Activated CD8-positive, alpha-beta memory T cell treated with anti-CD3 and anti-CD28 coated beads for 36 hours (primary cell): Measurements from ENCODE around the gene PSMD7. TPM values are rescaled to one million over a fixed set of nuclear protein-coding genes. Genes with fewer than 3 reads are reported as not detected.
"Not testable (repeated sequence)": the region's sequence is repeated elsewhere in the genome, so short reads cannot be mapped to it uniquely, and the experiment has no call there.

Experiments
- CTCF ChIA-PET: fragments of 350-600 bp; sonication (Branson Sonifier 250); formaldehyde crosslinking; loops from one replicate; lab custom pipeline; 2021; ENCODE audit warnings: antibody characterized with exemption; lab: Charles Lee
- POLR2A ChIA-PET: fragments of 350-600 bp; sonication (Branson Sonifier 250); formaldehyde crosslinking; loops from one replicate; lab custom pipeline; 2021; ENCODE audit warnings: antibody characterized with exemption; lab: Charles Lee
- total RNA-seq, 2 experiments: library from RNA; stranded (reverse); gene quantifications; one replicate each; pipeline ENCODE4 v1.2.3, GENCODE V29; 2021

The PSMD7 gene
- total RNA-seq, 2 experiments from 2014 or later, result 140 to 141 TPM

DNA sequence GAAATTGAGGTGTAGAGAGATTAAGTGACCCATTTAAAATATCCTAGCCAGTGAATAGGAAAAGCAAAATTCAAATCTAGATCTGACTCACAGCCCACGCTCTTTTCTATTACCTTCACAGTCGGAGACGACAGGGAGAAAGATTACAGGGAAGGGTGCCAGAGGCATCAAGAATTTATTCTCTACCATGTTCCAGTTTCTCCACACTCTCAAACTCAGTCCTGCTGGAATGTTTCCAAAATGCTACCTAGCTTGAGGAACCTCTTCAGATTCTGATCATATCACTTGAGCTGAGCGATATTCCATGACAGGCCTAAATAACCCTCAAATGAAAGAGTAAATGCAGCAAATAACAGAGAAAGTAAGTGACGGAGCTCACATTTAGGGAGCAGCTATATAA lies 5.4 kb upstream of the PSMD7 start:
- CTCF ChIA-PET, result no interaction called here
- POLR2A ChIA-PET, result no interaction called here

DNA sequence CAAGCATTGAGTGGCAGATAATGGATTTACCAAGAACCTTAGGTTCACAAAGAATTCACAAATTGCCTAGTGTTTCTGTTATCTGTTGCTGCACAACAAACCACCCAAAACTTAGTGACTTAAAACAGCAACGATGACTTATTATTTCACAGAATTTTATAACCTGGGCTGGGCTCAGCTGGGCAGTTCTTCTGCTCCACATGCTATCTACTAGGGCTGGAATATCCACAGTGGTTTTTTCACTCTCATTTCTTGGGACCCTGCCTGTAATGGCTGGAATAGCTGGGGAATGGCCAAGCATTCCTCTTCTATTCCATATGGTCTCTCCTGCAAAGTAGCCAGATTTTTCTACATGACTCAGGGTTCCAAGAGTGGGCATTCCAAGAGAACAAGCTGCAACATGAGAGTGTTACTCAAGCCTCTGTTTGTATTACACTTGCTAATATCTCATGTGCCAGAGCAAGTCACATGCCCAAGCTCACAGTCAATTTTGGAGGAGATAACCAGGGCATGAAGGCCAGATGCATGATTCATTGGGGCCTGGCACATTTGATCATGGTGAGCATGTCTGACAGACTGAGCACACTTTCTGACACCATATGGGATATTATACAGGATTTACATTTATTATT lies 4.9 kb upstream of the PSMD7 start:
- POLR2A ChIA-PET, result no interaction called here
- CTCF ChIA-PET, result interaction anchor here (1.1 kb wide), 1 partner anchor 10 kb away, joined by 3 read pairs; no protein-coding TSS in a partner anchor

DNA sequence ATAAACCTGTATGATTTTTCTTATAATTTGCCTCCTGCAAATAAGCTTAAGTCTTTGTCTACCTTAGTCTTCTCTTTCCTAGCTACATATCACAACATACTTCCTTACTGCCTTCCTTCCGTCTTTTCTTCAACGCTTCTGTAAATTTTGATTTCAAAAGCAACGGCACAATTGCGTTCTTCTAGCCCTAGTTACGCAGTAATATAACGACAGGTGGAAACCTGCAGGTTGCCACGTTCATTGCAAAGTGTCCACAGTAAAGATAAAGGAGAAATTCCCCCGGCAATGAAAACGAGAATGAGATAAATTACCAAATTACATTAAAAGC lies 546 bp upstream of the PSMD7 start:
- POLR2A ChIA-PET, result interaction anchor here (1.0 kb wide), 1 partner anchor 71 kb away, joined by 3 read pairs; no protein-coding TSS in a partner anchor
- CTCF ChIA-PET, result no interaction called here

DNA sequence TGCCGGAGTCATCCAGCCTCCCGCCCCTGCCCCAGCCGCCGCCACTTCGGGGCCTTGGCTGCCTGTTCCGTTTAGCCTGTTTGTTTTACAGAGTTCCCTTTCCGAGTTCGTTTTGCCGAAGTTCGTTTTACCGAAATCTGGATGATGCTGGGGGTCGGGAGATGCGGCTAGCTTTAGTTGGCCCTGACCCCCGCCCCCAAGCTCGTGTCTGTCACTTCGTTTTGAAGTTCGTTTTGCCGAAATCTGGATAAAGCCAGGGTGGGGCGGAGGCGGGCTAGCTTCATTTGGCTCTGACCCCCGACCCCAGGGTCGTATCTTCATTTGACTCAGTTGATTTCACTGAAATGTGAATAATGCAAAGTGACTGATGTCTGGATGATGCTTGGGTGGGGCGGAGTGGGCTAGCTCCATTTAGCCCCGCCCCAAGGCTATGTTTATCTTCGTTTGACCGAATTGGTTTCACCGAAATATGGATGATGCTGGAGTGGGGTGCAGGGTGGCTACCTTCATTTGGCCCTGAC lies 591 bp downstream of the PSMD7 start:
- POLR2A ChIA-PET, result interaction anchor here (0.6 to 1.5 kb wide), 5 partner anchors 9 to 370 kb away, joined by 3 to 9 read pairs (median 4); partner anchors contain the start of genes GLG1 and RFWD3
- CTCF ChIA-PET, result interaction anchor here (0.5 to 1.1 kb wide), 2 partner anchors 12 to 288 kb away, joined by 3 to 4 read pairs; no protein-coding TSS in a partner anchor

DNA sequence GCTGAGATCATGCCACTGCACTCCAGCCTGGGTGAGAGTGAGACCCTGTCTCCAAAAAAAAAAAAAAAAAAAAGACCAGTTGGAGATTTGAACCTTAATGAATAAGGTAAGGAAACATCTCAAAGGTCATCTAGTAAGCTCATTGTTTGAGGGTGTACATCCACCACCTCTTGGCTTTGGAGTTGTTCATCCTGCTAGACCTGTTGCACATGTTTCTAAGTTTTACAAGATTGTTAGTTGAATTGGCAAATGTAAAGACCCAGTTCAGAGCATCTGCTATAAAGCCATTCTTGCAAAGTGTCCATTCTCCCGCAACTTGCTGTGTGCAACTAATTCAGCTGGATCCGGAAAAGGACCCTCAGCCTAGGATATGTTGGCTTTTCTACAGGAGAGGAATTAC lies 1.5 kb downstream of the PSMD7 start:
- ChIA-PET CTCF (interaction anchor here (1.2 kb wide), 1 partner anchor 13 kb away, joined by 4 read pairs; no protein-coding TSS in a partner anchor), POLR2A (interaction anchor here (0.6 to 0.7 kb wide), 2 partner anchors 8 to 119 kb away, joined by 4 to 6 read pairs; no protein-coding TSS in a partner anchor)

DNA sequence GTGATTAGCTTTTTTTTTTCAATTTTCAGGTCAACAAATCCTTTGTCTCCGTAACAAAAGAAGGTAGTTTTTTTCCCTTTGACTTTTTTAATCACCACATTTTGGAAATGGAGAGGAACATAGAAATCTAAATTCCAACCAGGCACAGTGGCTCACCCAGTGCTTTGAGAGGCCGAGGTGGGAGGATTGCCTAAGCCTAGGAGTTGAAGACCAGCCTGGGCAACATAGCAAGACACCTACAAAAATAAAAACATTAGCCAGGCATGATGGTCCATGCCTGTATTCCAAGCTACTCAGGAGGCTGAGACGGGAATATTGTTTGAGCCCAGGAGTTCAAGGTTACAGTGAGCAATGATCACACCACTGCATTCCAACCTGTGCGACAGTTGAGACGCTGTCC lies 5.7 kb downstream of the PSMD7 start:
- POLR2A ChIA-PET, result no interaction called here

DNA sequence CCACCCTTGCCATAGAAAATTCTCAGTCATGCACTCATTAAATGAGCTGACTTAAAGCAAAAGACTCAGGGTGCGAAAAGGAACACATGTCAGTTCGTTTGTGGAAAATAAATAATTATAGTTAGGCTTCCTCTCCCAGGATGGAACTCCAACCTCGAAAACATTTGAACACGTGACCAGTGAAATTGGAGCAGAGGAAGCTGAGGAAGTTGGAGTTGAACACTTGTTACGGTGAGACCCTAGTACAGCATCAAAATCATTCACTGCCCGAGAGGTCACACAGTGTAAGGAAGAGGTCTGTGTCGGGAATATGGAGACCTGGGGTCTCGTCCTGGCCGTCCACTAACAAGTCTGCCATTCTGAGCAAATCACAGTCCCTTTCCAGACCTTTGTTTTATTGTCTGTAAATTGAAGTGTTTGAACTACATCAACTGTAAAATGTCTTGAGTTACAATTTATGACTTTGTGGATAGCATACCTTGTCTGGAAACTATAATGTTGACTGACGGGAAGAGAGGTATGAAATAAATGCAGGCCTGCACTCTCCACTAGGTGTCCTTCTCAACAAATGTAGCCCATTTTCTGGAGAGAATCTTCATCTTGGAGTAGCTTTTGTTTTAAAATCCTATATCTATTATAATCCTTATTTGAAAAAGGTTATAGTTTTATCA lies 7.7 kb downstream of the PSMD7 start:
- POLR2A ChIA-PET, result no interaction called here

More for the DNA sequence above, 5.7 kb downstream of the PSMD7 start:
- CTCF ChIA-PET, result no interaction called here

DNA sequence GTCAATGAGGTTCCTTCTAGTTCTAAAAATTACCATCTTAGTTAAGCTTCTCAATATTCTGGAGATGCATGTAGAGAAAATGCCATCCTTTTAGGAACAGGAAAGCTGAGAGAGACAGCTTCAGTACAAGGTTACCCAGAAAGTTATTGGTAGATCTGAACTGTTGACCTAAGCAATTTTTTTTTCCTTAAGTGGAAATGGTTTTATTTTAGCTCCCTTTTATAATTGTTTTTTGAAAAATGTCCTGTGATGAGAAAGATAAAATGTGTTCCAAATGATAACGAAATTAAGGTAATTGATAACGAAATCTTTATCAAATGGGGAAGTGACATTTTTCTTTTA lies 8.2 kb downstream of the PSMD7 start:
- POLR2A ChIA-PET, result no interaction called here
- CTCF ChIA-PET, result no interaction called here

More for the DNA sequence above, 7.7 kb downstream of the PSMD7 start:
- CTCF ChIA-PET, result no interaction called here

DNA sequence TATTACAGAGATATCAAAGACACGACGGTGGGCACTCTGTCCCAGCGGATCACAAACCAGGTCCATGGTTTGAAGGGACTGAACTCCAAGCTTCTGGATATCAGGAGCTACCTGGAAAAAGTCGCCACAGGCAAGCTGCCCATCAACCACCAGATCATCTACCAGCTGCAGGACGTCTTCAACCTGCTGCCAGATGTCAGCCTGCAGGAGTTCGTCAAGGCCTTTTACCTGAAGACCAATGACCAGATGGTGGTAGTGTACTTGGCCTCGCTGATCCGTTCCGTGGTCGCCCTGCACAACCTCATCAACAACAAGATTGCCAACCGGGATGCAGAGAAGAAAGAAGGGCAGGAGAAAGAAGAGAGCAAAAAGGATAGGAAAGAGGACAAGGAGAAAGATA lies 8.7 kb downstream of the PSMD7 start:
- ChIA-PET CTCF (no interaction called here), POLR2A (interaction anchor here (1.2 kb wide), 1 partner anchor 8 kb away, joined by 9 read pairs; the partner anchor contains the start of gene PSMD7)

DNA sequence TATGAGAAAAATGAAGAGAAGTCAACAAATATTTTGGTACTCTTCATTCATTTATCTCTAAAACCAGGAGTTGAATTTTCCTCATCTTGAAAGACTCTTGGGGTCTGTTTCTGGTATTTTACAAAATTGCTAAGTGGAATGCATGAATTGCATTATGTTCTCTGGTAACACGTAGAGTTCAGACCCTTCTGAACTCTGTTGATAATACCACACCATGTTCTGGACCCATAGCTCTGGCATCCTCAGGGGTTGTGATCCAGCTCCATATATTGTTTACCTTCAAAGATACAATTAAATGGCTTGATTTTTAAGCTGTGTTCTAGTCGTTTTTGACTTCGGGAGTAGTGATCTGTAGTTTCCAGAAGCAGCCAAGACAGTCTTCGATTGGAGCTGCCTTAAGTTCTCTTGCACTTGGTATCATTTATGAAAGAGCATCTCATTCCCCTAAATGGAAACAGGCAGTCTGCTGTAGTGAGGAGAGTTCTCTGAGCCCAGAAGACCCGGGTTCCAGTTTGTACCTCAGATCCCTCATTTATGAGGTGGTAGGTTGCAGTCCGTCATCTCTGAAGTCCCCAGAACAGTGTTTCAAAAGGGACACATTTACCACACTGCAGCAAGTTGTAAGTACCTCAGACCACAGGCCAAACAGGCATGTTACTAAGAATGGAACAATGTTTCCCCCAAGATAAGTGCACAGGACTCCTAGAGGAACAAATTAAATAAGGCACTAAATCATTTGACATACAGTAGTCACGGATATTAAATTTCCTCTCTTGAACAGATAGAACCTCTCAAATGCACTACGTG lies 9.6 kb downstream of the PSMD7 start:
- ChIA-PET CTCF (no interaction called here), POLR2A (interaction anchor here (0.6 to 1.2 kb wide), 2 partner anchors 8 to 9 kb away, joined by 6 to 9 read pairs; partner anchors contain the start of gene PSMD7)

DNA sequence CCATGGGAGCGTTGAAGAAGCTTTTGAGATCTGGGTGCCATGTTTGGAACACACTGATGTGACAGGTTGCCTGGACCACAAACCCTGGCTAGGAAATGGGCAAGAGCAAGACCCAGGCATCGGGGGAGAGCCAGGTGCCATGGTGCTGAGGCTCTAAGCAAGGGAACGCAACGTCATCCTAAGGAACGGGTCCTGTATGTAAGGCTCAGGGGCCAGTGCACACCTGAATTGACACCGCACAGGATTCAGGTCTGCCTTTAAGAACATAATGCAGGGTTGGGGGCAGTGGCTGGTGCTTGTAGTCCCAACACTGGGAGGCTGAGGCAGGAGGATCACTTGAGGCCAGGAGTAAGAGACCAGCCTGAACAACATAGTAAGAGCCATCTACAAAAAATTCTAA lies 10.8 kb downstream of the PSMD7 start:
- ChIA-PET CTCF (interaction anchor here (1.3 kb wide), 1 partner anchor 13 kb away, joined by 3 read pairs; no protein-coding TSS in a partner anchor), POLR2A (no interaction called here)

DNA sequence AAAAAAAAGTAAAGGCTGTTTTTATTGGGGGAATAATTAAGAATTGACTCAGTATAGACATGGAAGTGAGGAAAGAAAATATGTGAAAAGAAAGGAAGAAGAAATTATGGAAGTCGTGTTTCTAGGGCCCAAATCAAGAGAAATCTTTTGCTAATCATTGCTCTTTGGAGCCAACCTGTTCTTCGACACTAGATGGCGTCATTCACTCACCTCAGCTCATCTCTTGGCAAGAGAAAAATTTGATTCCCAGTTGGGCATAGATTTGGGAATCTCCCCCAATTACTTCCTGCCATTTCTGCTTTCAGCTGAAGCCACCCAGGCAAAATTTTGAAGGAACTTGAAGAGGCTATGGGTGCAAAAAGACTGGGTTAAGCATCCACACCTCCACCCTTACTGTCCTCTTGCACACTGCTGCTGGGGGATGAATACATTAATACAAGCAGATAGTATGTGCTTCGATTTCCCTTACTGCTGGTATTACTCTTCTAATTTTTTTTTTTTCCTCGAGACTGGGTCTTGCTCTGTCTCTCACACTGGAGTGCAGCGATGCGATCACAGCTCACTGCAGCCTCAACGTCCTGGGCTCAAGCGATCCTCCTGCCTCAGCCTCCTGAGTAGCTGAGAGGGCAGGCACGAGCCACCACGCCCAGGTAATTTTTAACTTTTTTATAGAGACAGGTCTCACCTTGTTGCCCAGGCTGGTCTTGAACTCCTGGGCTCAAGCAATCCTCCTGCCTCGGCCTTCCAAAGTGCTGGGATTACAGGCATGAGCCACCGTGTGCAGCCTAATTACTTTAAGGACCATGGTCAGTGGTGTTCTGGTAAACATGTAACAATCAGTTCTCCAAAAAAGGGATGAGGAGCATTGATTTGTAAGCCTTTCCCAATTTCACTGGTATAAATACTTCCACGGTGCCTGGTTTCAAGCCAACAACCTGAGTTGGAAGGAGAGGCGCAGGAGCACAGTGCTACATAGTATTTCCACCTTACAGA lies 13.5 kb downstream of the PSMD7 start:
- ChIA-PET POLR2A (no interaction called here), CTCF (interaction anchor here (0.7 to 1.4 kb wide), 4 partner anchors 13 to 417 kb away, joined by 3 to 4 read pairs (median 3); no protein-coding TSS in a partner anchor)

DNA sequence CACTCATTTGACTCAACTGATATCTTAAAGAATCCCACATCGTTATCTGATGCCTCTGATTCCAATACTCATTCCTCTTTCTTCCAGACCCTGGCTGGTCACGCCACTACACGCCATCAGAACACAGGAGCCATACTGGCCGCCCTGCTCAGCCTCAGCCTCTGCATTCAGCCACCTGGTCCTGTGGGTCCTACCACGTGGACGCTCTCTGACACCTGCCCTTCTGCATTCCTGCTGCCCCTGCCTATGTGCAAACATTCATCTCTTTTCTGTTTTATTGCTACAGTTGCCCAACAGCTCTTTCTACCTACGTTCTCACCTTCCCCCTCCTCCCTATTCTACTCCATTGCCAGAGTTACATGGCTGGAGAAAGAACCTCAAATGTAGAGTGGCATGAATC lies 18.4 kb downstream of the PSMD7 start:
- POLR2A ChIA-PET, result no interaction called here

DNA sequence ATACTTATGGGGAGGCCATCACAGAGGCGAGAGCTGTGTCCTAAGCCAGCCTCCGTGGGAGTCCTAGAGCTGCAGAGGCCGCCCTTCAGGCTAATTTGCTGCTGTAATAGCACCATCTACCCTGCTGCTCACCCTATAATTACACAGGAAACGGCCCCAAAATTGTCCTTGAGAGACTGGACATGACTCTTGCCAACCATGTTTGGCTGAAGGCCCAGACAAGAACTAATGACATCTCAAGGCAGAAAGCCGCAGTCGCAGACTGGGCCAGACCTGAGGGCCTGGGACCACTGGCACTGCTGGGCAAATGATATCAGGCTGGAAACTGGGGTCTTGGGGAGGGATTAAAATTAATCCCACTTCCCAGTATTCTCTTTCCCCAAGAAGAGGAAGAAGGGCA lies 24.1 kb downstream of the PSMD7 start:
- ChIA-PET CTCF (no interaction called here), POLR2A (no interaction called here)

More for the DNA sequence above, 18.4 kb downstream of the PSMD7 start:
- CTCF ChIA-PET, result interaction anchor here (0.6 kb wide), 1 partner anchor 109 kb away, joined by 3 read pairs; no protein-coding TSS in a partner anchor

DNA sequence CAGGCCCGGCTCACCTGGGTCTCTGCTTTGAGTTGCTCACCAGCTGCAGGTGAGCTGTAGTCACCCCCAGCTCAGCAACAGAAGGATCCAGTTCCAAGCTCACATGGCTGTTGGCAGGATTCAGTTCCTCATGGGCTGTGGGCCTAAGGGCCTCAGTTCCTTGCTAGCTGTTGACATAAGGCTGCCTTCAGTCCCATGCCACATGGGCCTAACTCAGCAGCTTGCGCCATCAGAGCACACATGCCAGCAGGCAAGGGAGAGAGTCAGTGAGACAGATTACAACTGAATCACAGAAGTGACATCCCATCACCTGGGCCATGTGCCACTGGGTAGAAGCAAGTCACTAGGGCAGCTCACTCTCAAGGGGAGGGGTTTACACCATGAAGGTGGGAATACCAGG lies 24.7 kb downstream of the PSMD7 start:
- POLR2A ChIA-PET, result no interaction called here
- CTCF ChIA-PET, result no interaction called here

DNA sequence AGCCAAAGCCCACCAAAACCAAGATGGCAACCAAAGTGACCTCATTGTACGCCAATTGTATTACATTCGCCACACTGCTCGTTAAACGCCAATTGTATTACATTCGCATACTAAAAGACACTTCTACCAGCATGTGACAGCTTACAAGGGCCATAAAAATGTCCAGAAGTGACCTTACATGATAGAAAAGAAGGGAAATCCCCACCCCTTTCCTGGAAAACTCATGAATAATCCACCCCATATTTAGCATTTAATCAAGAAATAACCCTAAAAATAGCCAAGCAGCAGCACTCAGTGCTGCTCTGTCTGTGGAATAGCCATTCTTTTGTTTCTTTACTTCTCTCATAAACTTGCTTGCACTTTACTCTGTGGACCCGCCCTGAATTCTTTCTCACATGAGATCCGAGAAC lies 25.7 kb downstream of the PSMD7 start:
- ChIA-PET POLR2A (no interaction called here), CTCF (no interaction called here)

DNA sequence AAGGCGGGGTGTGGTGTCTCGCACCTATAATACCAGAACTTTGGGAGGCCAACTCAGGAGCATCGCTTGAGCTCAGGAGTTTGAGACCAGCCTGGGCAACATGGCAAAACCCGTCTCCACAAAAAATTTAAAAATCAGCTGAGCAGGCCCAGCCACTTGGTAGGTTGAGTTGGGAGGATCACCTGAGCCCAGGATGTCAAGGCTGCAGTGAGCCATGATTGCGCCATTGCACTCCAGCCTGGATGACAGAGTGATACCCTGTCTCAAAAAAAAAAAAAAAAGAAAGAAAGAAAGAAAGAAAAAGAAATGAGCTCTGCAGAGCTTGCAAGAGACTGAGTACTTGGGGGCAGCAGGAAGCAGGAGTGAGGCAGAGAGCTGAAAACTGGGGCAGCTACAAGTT lies 28.2 kb downstream of the PSMD7 start:
- POLR2A ChIA-PET, result interaction anchor here (0.6 kb wide), 1 partner anchor 1662 kb away, joined by 4 read pairs; no protein-coding TSS in a partner anchor
- CTCF ChIA-PET, result not testable (repeated sequence)

DNA sequence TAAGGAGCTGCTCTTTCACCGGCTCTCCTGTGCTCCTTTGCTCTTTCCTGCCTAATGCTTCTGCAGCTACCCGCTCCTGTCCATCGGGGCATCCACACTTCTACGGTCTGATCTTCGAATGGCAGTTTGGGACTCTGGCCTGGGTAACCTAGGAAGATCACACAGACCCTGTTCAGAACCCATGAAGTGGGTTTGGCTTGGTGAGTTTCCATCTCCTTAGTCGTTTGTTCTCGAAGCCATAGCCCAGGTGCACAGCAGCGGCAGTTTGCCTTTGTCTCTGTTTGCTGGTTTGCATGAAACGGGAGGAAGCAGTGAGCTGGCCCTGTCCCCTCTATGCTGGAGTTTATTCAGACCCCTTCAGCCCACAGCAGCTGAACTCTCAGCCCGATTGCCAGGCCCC lies 29.0 kb downstream of the PSMD7 start:
- ChIA-PET POLR2A (no interaction called here), CTCF (no interaction called here)
